Measurements from ENCODE around the gene STAC2. TPM values are rescaled to one million over a fixed set of nuclear protein-coding genes. Genes with fewer than 3 reads are reported as not detected.

Gene STAC2
- total RNA-seq, 1 experiment from 2014 or later: not detected

- no peak for DNase-seq (ENCODE audit: extremely low read depth, low read depth)
Measured at GRCh38 chr17:39167476-39167875, 58.3 kb downstream of the STAC2 start.

- DNase-seq (ENCODE audit: extremely low read depth, low read depth): no peak
Measured at GRCh38 chr17:39166437-39167335, 59.1 kb downstream of the STAC2 start.

- no peak for DNase-seq (ENCODE audit: extremely low read depth, low read depth)
Measured at GRCh38 chr17:39165841-39166349, 59.9 kb downstream of the STAC2 start, which contains the start of gene ARL5C. TSS of gene ARL5C (minus strand) at chr17:39166161. CDS start at chr17:39165760, 401 bp downstream.

- DNase-seq (ENCODE audit: extremely low read depth, low read depth): no peak
Measured at GRCh38 chr17:39165178-39165840, 60.4 kb downstream of the STAC2 start.

GRCh38 chr17:39164675-39165143, 61.0 kb downstream of the STAC2 start:
- peak; percentile 73 for DNase-seq (ENCODE audit: extremely low read depth, low read depth)

GRCh38 chr17:39161962-39162361, 63.8 kb downstream of the STAC2 start:
- no peak for DNase-seq (ENCODE audit: extremely low read depth, low read depth)

Other genes starting within 250 kb of the STAC2 start
- gene PLXDC1, start 74.3 kb downstream of the STAC2 start, total RNA-seq (2014; rRNA removed; shearing (Covaris generic)): 0.10 TPM in 1 of 2 replicates, not detected in the other
- not detected in 2 replicates for gene ARL5C, start 59.8 kb downstream of the STAC2 start, total RNA-seq (2014; rRNA removed; shearing (Covaris generic))
- gene CACNB1, start 28.3 kb downstream of the STAC2 start, total RNA-seq (2014; rRNA removed; shearing (Covaris generic)): 3.4 and 3.6 TPM in 2 replicates
- gene RPL19, start 25.7 kb downstream of the STAC2 start, total RNA-seq (2014; rRNA removed; shearing (Covaris generic)): 4,756 and 4,857 TPM in 2 replicates
- gene FBXL20, start 175.7 kb upstream of the STAC2 start, total RNA-seq (2014; rRNA removed; shearing (Covaris generic)): 10.5 and 10.9 TPM in 2 replicates
- gene MED1, start 225.3 kb upstream of the STAC2 start, total RNA-seq (2014; rRNA removed; shearing (Covaris generic)): 37.5 and 37.6 TPM in 2 replicates
- gene CDK12, start 235.5 kb upstream of the STAC2 start, total RNA-seq (2014; rRNA removed; shearing (Covaris generic)): 35.4 and 42.4 TPM in 2 replicates

All from NCI-H460 (cell line).